DMS114 treated with DMSO at 0.1 percent for 48 hours (cell line): ENCODE results near the gene PUS10.
"Not testable (repeated sequence)": the region's sequence is repeated elsewhere in the genome, so short reads cannot be mapped to it uniquely, and the experiment has no call there.

Source experiments
- DNase-seq: peaks from one replicate; lab custom pipeline; 2025; ENCODE audit not compliant: unreplicated experiment; lab: John Stamatoyannopoulos, UW

Gene PUS10

GRCh38 chr2:60934165-60934722, 83.8 kb downstream of the PUS10 start:
- DNase-seq, result no peak

DNA sequence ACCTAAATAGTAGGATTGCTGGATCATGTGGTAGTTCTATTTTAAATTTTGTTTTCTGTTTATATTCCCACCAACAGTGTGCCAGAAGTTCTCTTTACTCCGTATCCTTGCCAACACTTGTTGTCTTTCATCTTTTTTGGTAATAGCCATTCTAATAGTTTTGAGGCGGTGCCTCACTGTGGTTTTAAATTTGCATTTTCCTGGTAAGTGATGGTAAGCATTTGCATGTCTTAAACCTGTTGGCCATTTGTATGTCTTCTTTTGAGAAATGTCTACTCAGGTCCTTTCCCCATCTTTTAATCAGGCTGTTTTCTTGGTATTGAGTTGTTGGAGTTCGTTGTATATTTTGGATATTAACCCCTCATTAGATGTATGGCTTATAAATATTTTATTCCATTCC, 85.1 kb downstream of the PUS10 start:
- no peak for DNase-seq

GRCh38 chr2:60932061-60932460, 86.0 kb downstream of the PUS10 start:
- not testable (repeated sequence) for DNase-seq

- no peak for DNase-seq
These were observed 91.1 kb downstream of the PUS10 start for GRCh38 chr2:60926741-60927552.

DNA sequence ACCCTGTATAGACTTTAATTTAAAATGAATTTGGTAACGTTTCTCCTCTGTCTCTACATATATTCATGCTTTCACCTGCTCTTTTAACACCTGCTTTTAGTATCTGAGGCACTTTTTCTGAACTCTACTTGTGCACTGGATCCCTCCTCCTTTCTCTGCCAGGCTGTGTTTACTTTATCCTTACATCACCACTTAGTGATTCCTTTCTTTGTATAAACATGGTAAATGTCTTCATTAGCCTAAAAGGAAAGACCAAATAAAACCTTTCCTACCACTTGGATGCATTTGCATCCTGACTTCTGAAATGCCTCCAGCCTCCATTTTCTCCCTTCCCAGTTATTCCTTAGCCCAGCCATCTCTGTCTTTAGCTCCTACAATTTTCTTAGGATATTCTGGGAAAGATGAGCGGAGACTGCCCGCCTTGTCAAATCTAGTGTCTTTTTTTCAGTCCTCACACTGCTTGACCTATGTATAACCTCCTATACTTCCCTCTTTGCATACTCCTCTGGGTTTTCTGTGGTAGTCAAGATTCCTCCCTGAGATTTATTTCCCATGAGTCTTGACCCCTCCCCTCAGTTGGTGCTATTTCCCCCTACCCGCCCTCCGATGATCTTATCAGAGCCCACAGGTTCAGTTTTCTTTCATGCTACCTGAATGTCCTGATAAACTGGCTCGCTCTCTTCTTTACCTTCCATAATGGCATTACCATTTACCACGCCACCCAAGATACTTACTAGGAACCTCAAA, 91.9 kb downstream of the PUS10 start:
- DNase-seq, result no peak

DNA sequence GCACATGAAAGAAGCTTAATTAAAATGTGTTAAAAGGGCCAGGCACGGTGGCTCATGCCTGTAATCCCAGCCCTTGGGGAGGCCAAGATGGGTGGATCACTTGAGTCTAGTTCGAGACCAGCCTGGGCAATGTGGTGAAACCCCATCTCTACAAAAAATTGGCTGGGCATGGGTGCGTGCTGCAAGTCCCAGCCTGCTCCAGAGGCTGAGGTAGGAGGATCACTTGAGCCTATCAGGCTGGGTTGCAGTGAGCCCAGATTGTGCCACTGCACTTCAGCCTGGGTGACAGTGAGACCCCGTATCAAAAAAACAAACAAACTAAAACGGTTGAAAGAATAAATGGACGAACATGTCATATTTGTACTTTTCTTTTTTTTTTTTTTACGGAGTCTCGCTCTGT, 110.7 kb downstream of the PUS10 start:
- DNase-seq, result no peak

DNA sequence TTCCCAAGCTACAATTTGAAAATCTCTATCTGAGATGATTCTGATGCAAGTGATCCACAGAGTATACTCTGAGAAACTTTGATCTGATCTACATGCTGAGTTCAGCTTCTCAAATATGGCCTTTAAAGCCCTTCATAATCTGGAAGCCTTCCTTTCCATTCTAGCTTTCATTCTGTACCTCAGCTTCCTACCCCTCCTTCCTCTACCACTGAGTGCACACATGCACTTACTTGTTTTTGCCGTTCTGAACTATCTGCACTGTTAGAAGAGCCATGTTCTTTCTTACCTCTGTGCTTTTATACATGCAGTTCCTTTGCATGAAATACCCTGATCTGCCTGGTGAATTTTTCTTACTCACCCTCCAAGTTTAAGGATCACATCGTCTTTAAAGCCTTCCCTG, 111.7 kb downstream of the PUS10 start:
- no peak for DNase-seq

DNA sequence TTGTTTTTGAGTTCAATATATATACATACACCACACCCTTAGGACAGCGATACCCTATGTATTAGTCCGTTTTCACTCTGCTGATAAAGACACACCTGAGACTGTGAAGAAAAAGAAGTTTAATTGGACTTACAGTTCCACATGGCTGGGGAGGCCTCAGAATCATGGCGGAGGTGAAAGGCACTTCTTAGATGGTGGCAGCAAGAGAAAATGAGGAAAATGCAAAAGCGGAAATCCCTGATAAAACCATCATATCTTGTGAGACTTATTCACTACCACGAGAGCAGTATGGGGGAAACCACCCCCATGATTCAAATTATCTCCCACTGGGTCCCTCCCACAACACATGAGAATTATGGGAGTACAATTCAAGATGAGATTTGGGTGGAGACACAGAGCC, 112.2 kb downstream of the PUS10 start:
- not testable (repeated sequence) for DNase-seq

GRCh38 chr2:60901296-60901695, 116.8 kb downstream of the PUS10 start:
- not testable (repeated sequence) for DNase-seq

- no peak for DNase-seq
These were observed 118.2 kb downstream of the PUS10 start for GRCh38 chr2:60899892-60900249.

- no peak for DNase-seq
These were observed 118.7 kb downstream of the PUS10 start for GRCh38 chr2:60899230-60899891.

DNA sequence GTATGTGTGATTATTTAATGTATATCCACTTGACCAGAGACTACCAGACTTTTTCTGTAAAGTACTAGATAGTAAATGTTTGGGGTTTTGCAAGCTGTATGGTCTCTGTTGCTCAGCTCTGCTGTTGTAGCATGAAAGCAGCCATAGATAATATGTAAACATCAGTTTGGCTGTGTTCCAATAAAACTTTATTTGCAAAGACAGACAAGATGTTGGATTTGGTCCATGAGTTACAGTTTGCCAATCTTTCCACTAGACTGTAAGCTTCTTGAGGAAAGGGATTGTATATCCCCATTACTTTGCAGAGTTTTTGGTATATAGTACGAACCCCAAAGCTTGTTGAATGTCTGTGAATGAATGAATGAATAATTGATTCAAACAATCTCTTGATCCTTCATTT, 119.5 kb downstream of the PUS10 start:
- no peak for DNase-seq
